SH-SY5Y (cell line): ENCODE data around the gene GPR156.

ENCODE experiments used
- GATA2 ChIP-seq: IDR thresholded peaks from 2 replicates; pipeline ENCODE4 v1.6.1; 2011; ENCODE audit warnings: mild to moderate bottlenecking, low read depth, low read length
- GATA3 ChIP-seq: IDR thresholded peaks from 2 replicates; pipeline ENCODE4 v1.6.1; 2011; ENCODE audit warnings: low read depth, mild to moderate bottlenecking, low read length, moderate library complexity

DNA sequence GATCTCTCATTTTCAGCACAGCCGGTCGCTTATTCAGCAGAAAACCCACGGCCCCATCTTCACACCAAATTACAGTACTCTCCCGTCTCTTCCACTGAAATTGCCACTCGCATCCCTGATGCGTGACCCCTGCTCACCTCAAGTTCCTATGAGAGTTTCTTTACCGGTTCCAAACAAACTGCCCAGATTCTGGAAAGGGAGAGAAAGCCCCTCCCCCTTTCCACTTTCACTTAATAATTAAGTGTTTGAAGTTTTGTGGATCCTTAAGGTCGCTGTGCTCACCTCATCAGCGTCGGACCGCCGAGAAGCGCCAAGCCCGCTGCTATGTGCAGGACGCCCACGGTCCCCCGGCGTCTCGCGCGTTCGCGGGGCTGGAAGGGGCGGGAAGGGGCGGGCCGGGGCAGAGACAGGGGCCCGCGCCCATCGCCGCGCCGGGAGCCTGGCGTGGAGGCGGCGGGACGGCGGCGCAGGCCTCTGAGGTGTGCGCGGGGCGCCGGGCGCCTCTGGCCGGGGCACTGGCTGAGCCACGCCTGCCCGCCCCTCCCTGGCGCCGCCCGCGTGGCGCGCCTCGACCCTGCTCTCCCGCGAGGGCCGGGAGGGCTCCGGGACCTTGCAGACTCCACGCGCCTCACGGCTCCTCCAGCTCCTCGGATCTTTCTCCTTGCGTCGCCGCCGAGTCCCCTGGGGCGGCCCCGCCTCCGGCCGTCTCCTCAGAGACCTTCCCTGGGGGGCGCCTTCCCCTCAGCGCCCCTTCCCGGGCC is at the start of gene GPR156:
- TF ChIP-seq GATA2 (no peak), GATA3 (no peak)
